GM21390 (cell line): ENCODE measurements around the gene DDX1.
"Not testable (repeated sequence)": the region's sequence is repeated elsewhere in the genome, so short reads cannot be mapped to it uniquely, and the experiment has no call there.

Source experiments
- ATAC-seq: cut with Tn5 transposase; IDR thresholded peaks from one replicate; pipeline ENCODE4 v1.9.1; 2021; ENCODE audit not compliant: unreplicated experiment

The DDX1 gene

DNA sequence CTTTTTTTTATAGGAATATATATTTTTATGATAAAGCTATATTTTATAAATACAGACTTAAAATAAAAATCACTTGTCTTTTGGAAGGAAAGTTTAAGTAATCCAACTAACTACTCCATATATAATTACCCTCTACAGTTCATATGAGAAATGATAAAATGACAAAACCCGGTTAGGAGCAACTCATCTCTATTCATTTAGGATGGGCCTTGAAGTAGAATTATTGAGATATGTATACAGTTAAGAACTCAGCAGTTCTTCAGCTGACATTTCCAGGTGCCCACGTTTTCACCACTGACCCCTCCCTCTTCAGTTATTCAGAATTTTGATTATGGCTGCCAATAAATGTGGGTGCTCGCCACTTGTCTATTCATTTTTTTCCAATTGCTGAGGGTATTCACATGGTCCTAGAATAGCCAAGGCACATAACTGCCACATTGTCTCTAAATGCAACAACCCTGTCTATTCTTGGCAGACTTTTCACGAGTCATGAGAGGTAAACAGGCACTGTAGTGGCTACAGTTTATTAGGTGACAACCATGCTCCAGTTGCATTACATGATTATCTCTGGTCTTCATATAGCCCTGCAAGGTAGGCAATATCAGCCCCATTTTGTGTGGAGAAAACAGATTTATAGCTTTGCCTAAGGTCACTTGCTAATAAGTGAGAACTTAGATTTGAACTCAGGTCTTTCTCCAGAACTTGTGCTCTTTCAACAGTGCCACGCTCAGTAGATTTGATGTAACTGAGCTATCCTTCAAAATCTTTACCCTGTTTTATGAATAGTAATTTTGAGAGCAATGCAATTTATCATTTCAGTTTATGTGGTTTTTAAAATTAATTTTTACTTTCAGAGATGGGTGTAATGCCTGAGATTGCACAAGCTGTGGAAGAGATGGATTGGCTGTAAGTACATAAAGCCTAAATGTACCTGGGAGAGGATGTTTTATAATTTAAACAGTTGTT lies 2.9 kb downstream of the DDX1 start:
- no peak for ATAC-seq

DNA sequence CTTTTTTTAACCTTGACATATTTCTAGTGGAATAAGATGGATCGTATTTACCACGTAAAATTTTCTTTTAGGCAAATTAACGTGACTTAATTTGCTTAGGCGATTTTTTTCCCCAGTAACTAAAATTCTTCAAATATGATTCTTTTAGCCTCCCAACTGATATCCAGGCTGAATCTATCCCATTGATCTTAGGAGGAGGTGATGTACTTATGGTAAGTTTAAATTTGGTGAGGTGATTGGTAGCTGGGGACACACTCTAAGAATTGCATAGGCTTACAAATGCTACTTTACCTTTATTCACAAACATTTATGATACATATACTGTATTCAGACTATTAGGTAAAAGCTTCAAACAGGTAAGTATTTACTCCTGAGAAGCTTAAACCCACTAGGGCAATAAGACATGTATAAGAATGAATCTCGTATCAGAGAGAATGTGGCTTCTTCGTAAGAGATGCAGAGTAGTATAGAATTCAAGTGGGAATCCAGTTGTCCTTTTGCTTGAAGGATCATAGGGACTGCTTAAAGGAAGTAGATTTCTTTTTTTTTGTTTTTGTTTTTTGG lies 3.8 kb downstream of the DDX1 start:
- ATAC-seq: no peak

DNA sequence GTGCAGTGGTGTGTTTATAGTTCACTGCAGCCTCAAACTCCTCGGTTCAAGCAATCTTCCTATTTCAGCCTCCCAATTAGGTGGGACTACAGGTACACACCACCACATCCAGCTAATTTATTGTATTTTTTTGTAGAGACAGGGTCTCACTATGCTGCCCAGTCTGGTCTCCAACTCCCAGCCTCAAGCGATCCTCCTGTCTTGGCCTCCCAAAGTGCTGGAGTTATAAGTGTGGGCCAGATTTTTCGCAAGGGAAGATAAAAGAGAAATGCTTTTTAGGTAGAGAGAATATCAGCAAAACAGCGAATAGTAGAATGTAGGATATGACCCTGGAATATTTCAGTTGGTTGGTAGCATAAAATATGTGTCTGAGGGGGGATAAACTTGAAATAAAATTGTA lies 4.3 kb downstream of the DDX1 start:
- ATAC-seq: no peak

DNA sequence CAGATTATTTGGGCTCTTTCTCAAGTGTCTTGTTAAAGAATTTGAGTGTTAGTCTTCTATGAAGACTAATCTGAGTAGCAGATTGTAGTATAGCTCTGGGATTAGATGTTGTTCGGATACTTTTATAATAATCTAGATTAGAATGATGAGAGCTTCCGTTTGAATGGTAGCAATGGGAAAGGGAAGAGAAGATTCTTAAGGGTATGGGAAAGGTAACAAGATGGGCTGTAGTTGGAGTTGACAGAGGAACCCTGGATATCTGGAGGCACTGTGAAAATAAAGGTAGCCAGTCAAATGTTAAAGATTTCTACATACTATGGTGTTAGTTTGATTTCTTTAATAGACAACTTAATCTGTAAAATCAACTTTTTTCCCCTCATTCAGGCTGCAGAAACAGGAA lies 4.7 kb downstream of the DDX1 start:
- ATAC-seq: no peak

DNA sequence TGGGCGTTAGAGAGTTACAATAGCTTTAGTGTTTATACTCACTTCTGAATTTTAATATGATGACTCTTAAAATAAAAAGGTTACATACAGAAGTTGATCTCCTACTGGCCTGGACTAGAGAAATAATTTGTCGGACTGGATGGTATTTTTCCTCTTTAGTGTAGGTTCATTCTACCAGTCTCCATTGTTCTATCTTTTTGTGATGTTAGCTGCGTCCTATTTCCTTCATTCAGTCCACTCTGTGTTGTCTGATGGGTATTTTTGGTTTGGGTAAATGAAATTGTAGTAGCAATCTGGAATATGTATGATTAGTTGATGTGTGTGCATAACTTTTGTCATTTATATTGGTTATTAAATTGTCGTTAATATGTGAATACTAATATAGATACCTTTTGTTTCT lies 5.3 kb downstream of the DDX1 start:
- ATAC-seq: no peak

DNA sequence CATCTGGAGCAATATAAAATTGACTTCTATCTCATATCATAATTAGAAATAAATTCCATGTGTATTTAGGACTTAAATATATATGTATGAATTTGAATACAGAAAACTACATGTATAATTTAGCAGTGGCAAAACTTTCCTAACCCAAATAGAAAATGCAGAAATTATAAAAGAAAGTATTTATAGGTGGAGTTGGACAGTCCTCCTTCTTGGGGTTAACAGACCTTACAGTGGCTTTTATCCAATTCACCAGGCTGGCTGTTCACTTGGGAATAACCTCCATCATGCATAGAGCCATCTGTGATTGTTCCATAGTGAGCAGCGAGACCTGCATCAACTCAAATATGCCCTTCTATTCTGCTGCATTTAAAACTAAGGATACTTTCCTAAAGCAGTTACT lies 8.3 kb downstream of the DDX1 start:
- ATAC-seq: no peak

DNA sequence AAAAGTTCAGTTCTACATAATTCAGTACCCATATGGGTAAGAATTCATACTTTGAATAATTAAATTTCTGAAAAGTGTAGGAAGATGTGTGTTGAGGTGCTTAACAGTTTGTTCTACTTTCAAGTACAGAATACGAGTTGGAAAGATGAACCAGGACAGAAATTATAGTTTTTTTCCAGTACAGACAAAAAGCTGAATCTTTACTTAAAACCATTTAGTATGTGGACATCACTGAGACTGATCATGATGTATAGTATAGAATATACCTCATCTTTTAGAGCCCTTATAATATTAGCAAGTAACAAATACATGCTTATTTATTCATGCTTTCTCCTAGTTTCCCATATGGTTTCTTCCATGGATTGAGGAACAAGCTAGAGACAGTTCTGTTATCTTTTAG lies 10.0 kb downstream of the DDX1 start:
- ATAC-seq: no peak

DNA sequence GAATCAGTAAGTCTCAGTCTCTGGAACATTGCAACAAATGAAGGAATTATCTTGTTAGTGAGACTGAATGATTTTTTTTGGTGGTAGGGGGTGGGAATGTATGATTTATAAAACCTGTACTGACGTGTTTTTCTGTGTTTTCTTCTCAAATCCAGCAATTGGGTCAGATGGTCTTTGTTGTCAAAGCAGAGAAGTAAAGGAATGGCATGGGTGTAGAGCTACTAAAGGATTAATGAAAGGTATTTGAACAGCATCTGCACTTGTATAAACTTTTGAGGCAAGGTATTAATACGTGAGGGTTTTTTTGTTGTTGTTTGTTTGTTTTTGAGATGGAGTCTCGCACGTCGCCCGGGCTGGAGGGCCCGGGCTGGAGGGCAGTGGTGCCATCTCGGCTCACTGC lies 10.7 kb downstream of the DDX1 start:
- no peak for ATAC-seq

DNA sequence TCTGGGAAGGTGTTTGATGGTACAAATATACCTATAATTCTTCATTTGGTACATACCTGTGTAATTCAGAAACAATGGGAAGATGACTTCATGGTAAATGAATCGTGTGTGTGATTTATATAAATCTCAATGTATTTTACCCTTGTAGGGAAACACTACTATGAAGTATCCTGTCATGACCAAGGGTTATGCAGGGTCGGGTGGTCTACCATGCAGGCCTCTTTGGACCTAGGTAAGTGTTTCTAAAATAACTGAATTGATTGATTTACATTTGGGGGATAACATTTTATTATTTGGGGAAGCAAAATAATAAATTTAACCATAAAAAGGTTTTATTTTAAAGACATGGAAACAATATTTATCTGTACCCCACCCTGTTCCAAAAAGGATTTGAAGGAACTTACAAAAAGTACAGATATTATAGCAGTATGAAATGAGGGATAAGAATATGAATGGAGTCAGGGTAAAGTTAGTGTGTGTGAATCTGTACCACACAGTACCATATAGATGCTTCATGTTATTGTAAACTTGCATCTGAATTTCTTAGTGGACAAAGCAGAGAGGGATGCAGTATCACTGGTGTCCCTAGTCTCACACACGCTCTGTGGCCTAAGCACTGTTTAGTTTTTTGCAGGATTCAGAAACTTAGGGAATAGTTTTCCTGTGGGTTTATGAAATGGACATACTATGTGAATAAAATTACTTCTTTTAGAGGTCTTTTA lies 11.5 kb downstream of the DDX1 start:
- no peak for ATAC-seq

DNA sequence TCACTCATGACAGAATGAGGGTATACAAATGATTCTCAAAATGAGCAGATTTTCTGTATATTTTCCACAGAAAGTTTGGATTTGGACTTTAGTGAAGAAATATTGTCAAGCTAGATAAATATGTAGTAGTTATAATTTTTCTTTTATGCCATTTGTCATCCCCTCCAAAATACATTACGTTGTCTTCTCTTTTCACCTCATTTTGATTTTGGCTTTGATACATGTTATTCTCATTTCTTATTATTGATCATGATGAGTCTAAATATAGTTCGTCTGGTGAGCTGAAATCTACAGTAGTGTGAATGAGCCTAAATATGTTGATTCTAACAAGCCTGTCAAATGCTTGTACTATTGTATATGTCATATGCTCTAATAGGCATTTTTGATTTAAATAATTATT lies 12.3 kb downstream of the DDX1 start:
- ATAC-seq: no peak

DNA sequence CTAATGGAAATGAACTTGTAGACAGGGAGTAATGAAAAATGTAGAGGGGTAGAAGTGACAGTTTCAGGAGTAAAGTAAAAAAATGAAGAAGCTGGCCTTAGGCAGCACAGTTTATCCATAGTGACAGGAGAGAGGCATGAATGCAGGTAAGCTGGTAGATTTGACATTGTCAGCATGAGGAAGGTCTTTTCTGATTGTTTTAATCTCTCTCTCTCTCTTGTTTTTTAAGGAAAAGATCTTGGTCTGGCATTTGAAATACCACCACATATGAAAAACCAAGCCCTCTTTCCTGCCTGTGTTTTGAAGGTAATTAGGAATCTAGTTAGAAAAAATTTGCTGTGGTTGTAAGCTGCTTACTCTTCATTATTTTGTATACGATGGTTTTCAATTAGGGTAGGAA lies 14.1 kb downstream of the DDX1 start:
- ATAC-seq: no peak

DNA sequence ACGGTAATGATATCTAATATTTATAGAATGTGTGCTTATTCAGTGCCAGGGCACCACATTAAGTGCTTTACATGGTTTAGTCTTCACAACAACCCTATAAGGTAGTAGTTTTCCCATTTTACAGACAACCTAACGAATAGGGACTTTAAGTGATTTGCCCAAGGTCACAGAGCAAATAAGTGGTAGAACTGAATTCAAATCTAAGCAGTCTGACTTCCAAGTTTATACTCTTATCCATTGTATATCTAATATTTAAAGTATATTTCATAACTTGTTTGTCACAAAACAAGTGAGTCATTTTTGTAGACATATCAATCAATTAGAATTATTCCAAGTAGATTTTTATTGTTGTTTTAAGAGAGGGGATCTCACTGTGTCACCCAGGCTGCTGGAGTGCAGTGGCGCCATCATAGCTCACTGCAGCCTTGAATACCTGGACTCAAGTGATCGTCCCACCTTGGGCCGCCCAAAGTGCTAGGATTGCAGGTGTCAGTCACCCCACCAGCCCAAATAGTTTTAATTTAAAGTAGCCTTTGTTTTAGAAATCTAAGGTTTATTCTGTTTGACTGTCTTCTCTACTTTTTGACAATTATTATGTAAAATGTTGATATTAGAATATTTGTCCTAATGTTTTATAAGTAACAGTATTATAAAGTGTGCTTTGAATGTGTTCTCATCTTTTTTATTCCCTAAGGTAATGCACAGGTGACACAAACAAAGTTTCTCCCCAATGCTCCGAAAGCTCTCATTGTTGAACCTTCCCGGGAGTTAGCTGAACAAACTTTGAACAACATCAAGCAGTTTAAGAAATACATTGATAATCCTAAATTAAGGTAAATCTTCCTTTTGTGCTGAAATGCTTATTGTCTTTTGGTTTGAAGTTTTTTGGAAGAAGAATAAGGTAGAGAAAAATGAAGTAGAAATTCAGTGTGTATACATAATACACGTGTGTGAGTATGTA lies 15.1 kb downstream of the DDX1 start:
- ATAC-seq: no peak

DNA sequence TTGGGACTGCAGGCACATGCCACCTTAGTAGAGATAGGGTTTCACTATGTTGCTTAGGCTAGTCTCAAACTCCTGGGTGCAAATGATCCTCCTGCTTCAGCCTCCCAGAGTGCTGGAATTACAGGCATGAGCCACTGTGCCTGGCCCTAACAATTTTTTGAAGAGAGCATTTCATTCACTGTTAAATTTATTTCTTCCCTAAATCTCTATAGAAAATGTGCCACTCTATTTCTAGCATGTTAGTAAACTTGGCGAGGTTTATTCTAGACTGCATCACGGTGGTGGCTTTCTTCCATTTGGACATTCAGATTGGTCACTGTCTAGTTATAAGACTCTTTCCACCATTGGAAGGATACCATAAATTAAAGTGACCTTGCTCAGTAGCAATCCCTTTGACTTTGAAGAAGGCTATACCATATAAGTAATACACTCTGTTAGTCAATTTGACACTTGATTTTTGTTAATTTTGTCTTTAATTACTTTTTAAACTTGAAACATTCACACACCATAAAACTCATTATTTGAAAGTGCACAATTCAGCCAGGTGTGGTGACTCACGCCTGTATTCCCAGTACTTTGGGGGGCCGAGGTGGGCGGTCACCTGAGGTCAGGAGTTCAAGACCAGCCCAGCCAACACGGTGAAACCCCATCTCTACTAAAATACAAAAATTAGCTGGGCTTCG lies 16.2 kb downstream of the DDX1 start:
- ATAC-seq: no peak

DNA sequence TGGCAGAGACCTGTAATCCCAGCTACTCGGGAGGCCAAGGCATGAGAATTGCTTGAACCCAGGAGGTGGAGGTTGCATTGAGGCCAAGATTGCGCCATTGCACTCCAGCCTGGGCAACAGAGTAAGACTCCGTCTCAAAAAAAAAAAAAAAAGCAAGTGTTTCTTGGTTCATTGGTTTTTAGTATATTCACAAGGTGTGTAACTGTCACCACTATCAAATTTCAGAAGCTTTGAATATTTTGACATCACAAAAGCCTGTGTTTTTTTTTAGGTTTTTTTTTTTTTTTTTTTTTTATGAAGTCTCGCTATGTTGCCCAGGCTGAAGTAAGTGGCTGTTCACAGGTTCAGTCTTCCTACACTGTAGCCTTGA lies 16.7 kb downstream of the DDX1 start:
- ATAC-seq: no peak

DNA sequence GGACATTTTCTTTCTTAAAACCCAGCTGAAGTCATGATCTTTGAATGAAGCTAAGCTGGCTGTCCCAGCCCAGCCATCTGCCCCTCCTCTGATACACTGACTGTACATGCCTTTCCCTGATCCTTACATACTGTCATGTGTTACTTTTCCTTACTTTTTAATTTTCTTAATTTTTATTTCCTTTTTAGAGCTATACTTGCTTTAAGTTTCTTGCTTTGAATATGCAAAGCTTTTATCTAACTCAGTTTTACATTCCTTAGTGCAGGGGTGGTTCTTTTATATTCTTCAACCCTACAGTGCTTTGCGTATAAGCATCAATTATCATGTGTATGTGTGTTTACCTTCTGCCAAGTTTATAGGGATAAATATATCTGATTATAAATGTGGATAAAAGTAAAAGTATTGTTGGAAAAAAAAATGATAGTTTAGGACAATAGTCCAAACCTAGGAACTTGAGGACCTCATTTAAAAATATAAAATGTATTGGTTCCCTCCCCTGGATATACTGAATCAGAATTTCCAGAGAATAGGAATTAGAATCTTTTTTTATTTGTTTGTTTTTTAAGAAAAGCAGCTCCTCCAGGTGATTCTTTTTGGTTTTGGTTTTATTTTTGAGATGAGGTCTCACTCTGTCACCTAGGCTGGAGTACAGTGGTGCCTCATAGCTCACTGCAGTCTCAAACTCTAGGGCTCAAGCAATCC lies 17.8 kb downstream of the DDX1 start:
- ATAC-seq: no peak

DNA sequence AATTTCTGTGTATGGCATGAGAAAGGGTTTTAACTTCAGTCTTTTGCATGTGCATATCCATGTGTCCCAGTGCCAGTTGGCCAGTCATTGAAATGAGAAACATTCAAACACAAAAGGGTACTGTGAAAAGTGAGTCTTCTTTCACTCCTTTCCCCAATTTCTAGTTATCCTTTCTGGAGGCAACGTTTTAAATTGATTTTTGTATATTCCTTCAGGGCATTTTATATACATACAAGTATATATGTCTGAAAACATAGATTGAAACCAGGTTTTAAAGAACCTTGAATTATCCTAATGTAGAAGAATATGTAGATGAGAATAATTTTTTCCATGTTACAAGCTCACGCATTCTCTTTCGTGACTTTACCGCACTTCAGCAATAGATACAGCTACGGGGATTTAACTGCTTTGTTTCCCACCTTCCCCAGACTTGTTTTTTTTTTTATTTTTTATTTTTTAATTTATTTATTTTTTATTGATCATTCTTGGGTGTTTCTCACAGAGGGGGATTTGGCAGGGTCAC lies 18.8 kb downstream of the DDX1 start:
- no peak for ATAC-seq

DNA sequence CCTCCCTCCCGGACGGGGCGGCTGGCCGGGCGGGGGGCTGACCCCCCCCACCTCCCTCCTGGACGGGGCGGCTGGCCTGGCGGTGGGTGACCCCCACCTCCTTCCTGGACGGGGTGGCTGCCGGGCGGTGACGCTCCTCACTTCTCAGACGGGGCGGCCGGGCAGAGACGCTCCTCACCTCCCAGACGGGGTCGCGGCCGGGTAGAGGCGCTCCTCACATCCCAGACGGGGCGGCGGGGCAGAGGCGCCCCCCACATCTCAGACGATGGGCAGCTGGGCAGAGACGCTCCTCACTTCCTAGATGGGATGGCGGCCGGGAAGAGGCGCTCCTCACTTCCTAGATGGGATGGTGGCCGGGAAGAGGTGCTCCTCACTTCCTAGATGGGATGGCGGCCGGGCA lies 20.4 kb downstream of the DDX1 start:
- ATAC-seq: not testable (repeated sequence)

DNA sequence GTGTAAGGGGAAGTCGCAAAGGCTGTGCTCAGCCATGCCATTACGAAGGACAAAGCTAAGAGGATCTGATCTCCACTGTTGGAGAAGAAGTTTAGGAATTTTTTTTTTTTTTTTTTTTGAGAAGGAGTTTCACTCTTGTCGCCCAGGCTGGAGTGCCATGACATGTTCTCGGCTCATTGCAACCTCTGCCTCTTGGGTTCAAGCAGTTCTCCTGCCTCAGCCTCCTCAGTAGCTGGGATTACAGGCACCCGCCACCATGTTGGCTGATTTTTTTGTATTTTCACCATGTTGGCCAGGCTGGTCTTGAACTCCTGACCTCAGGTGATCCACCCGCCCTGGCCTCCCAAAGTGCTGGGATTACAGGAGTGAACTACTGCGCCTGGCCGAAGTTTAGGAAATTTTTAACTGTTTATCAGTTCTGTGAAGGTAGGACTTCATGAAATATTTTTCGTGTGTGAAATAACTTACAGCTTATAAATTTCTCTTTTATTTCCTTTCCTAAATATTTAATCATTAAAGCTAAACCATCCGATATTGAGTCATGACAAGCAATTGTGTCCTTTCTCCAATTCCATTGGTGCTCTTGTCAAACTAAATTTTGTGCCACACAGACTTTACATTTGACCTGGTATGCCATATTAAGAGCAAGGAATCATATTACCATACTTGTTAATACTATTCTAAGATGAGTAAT lies 22.2 kb downstream of the DDX1 start:
- ATAC-seq: no peak
